H9 (cell line): Measurements from ENCODE around the gene PDYN. TPM values are rescaled to one million over a fixed set of nuclear protein-coding genes. Genes with fewer than 3 reads are reported as not detected.
A peak's percentile ranks its signal among the peaks of the same experiment; 100 is the strongest.

Experiments used
- DNase-seq: peaks from one replicate; pipeline ENCODE4 v3.0.0-alpha.2; 2017
- H2AFZ ChIP-seq: one replicate; pipeline ENCODE4 v1.6.1; 2013; ENCODE audit warnings: mild to moderate bottlenecking, low read length, control low read depth, moderate library complexity
- H2AK5ac ChIP-seq: 2 replicates; pipeline ENCODE4 v1.6.1; 2013; ENCODE audit warnings: low read length, control low read depth, mixed read lengths; ENCODE audit not compliant: insufficient read length
- H2BK120ac ChIP-seq: one replicate; pipeline ENCODE4 v1.6.1; 2013; ENCODE audit warnings: low read depth, mild to moderate bottlenecking, low read length, control low read depth, inconsistent platforms; ENCODE audit not compliant: poor library complexity, severe bottlenecking
- H2BK12ac ChIP-seq: 2 replicates; pipeline ENCODE4 v1.6.1; 2013; ENCODE audit warnings: low read length, control low read depth, mixed read lengths, low read depth; ENCODE audit not compliant: insufficient read length
- H2BK15ac ChIP-seq: 2 replicates; pipeline ENCODE4 v1.6.1; 2013; ENCODE audit warnings: low read depth, low read length, control low read depth
- H2BK20ac ChIP-seq: one replicate; pipeline ENCODE4 v1.6.1; 2013; ENCODE audit warnings: low read depth, mild to moderate bottlenecking, low read length, control low read depth, inconsistent platforms; ENCODE audit not compliant: poor library complexity, severe bottlenecking
- H2BK5ac ChIP-seq: 2 replicates; pipeline ENCODE4 v1.6.1; 2013; ENCODE audit warnings: low read length, control low read depth, mixed read lengths; ENCODE audit not compliant: insufficient read length
- H3K14ac ChIP-seq: 2 replicates; pipeline ENCODE4 v1.6.1; 2013; ENCODE audit warnings: low read length, control low read depth; ENCODE audit not compliant: insufficient read depth
- H3K18ac ChIP-seq: 2 replicates; pipeline ENCODE4 v1.6.1; 2013; ENCODE audit warnings: low read depth, mild to moderate bottlenecking, mixed read lengths, low read length, control low read depth; ENCODE audit not compliant: insufficient read length
- H3K23ac ChIP-seq: 2 replicates; pipeline ENCODE4 v1.6.1; 2013; ENCODE audit warnings: low read length, control low read depth, mixed read lengths, low read depth; ENCODE audit not compliant: insufficient read length
- H3K23me2 ChIP-seq: 2 replicates; pipeline ENCODE4 v1.6.1; 2013; ENCODE audit warnings: low read depth, mild to moderate bottlenecking, mixed read lengths, low read length, control low read depth; ENCODE audit not compliant: insufficient read length, poor library complexity, severe bottlenecking
- H3K27ac ChIP-seq: 2 replicates; pipeline ENCODE4 v1.5.1; 2013; ENCODE audit warnings: low read length, control low read depth, mixed read lengths, low read depth; ENCODE audit not compliant: insufficient read length
- H3K27me3 ChIP-seq: 2 replicates; pipeline ENCODE4 v1.6.1; 2013; ENCODE audit warnings: low read length, control low read depth, inconsistent platforms; ENCODE audit not compliant: insufficient read depth
- H3K4ac ChIP-seq: 2 replicates; pipeline ENCODE4 v1.6.1; 2013; ENCODE audit warnings: low read depth, mild to moderate bottlenecking, control low read depth, inconsistent platforms, low read length, moderate library complexity
- H3K4me1 ChIP-seq: 2 replicates; pipeline ENCODE4 v1.6.1; 2013; ENCODE audit warnings: low read length, control low read depth, inconsistent platforms; ENCODE audit not compliant: insufficient read depth
- H3K4me2 ChIP-seq: 2 replicates; pipeline ENCODE4 v1.6.1; 2013; ENCODE audit warnings: low read length, control low read depth, mixed read lengths; ENCODE audit not compliant: insufficient read length, insufficient read depth
- H3K56ac ChIP-seq: 2 replicates; pipeline ENCODE4 v1.6.1; 2013; ENCODE audit warnings: low read depth, mild to moderate bottlenecking, mixed read lengths, low read length, control low read depth; ENCODE audit not compliant: insufficient read length
- H3K79me1 ChIP-seq: 2 replicates; pipeline ENCODE4 v1.6.1; 2013; ENCODE audit warnings: low read depth, mild to moderate bottlenecking, moderate library complexity, low read length, control low read depth, inconsistent platforms; ENCODE audit not compliant: insufficient read depth, poor library complexity, severe bottlenecking
- H3K79me2 ChIP-seq: 2 replicates; pipeline ENCODE4 v1.6.1; 2013; ENCODE audit warnings: low read length, control low read depth, inconsistent platforms; ENCODE audit not compliant: insufficient read depth
- H3K9ac ChIP-seq: 2 replicates; pipeline ENCODE4 v1.6.1; 2013; ENCODE audit warnings: low read length, control low read depth, mixed read lengths; ENCODE audit not compliant: insufficient read length; ENCODE audit errors: extremely low read depth
- H3K9me3 ChIP-seq: one replicate; pipeline ENCODE4 v1.6.1; 2013; ENCODE audit warnings: low read depth, low read length, inconsistent platforms; ENCODE audit not compliant: control insufficient read depth
- H3T11ph ChIP-seq: one replicate; pipeline ENCODE4 v1.6.1; 2013; ENCODE audit warnings: mild to moderate bottlenecking, low read length, control low read depth, inconsistent platforms
- H4K20me1 ChIP-seq: one replicate; pipeline ENCODE4 v1.6.1; 2013; ENCODE audit not compliant: control insufficient read depth, insufficient read length, insufficient read depth
- H4K5ac ChIP-seq: 2 replicates; pipeline ENCODE4 v1.6.1; 2013; ENCODE audit warnings: low read depth, mild to moderate bottlenecking, mixed read lengths, low read length, control low read depth; ENCODE audit not compliant: insufficient read length
- H4K8ac ChIP-seq: replicated peaks from 2 replicates; pipeline ENCODE4 v1.6.1; 2013; ENCODE audit warnings: low read length, control low read depth, mixed read lengths, low read depth; ENCODE audit not compliant: insufficient read length
- H4K91ac ChIP-seq: 2 replicates; pipeline ENCODE4 v1.6.1; 2013; ENCODE audit warnings: low read depth, mild to moderate bottlenecking, moderate library complexity, mixed read lengths, low read length, control low read depth; ENCODE audit not compliant: insufficient read length
- H3K27ac Mint-ChIP-seq, 3 experiments: 2 replicates in 2 of 3; 3 replicates in 1 of 3; pipeline ENCODE4 v1.8.0; 2020 to 2021; ENCODE audit warnings: mixed read lengths in 3 of 3, mild to moderate bottlenecking in 1 of 3, moderate library complexity in 1 of 3
- H3K27me3 Mint-ChIP-seq: 2 replicates; pipeline ENCODE4 v1.8.0; 2021; ENCODE audit warnings: low read depth, mild to moderate bottlenecking, moderate library complexity, mixed read lengths
- H3K36me3 Mint-ChIP-seq, 3 experiments: 2 replicates in 2 of 3; 3 replicates in 1 of 3; pipeline ENCODE4 v1.8.0; 2020 to 2021; ENCODE audit warnings: low read depth in 3 of 3, mixed read lengths in 3 of 3; ENCODE audit not compliant: insufficient read depth in 1 of 3
- H3K4me1 Mint-ChIP-seq, 2 experiments: 2 replicates each; pipeline ENCODE4 v1.8.0; 2020; ENCODE audit warnings: mixed read lengths in 2 of 2
- H3K4me3 Mint-ChIP-seq, 2 experiments: 2 replicates in 1 of 2; 3 replicates in 1 of 2; pipeline ENCODE4 v1.8.0; 2020 to 2021; ENCODE audit warnings: mild to moderate bottlenecking in 2 of 2, mixed read lengths in 2 of 2, moderate library complexity in 1 of 2
- H3K9me3 Mint-ChIP-seq, 2 experiments: 2 replicates in 1 of 2; 3 replicates in 1 of 2; pipeline ENCODE4 v1.8.0; 2020; ENCODE audit warnings: mild to moderate bottlenecking in 2 of 2, mixed read lengths in 2 of 2, moderate library complexity in 1 of 2
- CTCF ChIP-seq: fragments of 200-600 bp; sonication (generic); conservative IDR thresholded peaks from 3 replicates; pipeline ENCODE4 v1.8.0; 2021; ENCODE audit warnings: antibody characterized with exemption, mild to moderate bottlenecking
- WGBS: extraction: QIAGEN DNeasy Blood & Tissue Kit; methylation state at CpG from one replicate; pipeline ENCODE4 v1.1.7; 2013; ENCODE audit warnings: missing lambda C conversion rate, low lambda C conversion rate, mixed read lengths; ENCODE audit not compliant: insufficient read length; ENCODE audit errors: extremely low coverage; 5-methylcytosine and 5-hydroxymethylcytosine counted together
- total RNA-seq: library from RNA; stranded (reverse); gene quantifications from 2 replicates; pipeline ENCODE4 v1.2.1, GENCODE V29; 2021

The PDYN gene
- total RNA-seq, 1 experiment from 2014 or later = 0.63 TPM

- Histone ChIP-seq H3K4me1 (no peaks in the 10 kb centered on the region), H2AFZ (no peak overlapping the region), H3K14ac (no peak overlapping the region), H3T11ph (no peak overlapping the region), H2BK5ac (no peak overlapping the region), H2BK120ac (no peak overlapping the region), H2BK20ac (no peak overlapping the region), H3K18ac (no peak overlapping the region), H2AK5ac (no peak overlapping the region), H3K27me3 (no peaks in the 10 kb centered on the region), H3K79me2 (no peaks in the 10 kb centered on the region), H2BK15ac (no peak overlapping the region), H3K23ac (no peak overlapping the region), H3K23me2 (no peaks in the 10 kb centered on the region), H3K27ac (no peak overlapping the region), H3K4ac (no peak overlapping the region), H2BK12ac (no peak overlapping the region), H4K20me1 (no peaks in the 10 kb centered on the region), H4K91ac (no peak overlapping the region), H4K5ac (no peak overlapping the region), H3K79me1 (no peaks in the 10 kb centered on the region), H4K8ac (no peak overlapping the region), H3K9me3 (no peaks in the 10 kb centered on the region), H3K9ac (no peak overlapping the region), H3K4me2 (no peak overlapping the region), H3K56ac (no peak overlapping the region)
- Mint-ChIP-seq H3K4me1 (peaks cover 27 to 35% of the 10 kb centered on the region in 2 experiments), H3K9me3 (no peaks in the 10 kb centered on the region), H3K27me3 (peaks cover 26% of the 10 kb centered on the region), H3K36me3 (no peaks in the 10 kb centered on the region), H3K4me3 (no peak overlapping the region), H3K27ac (peak overlapping the region in 1 of 3 experiments; percentile 14; a peak in 1 of 7 replicates)
- no peak for DNase-seq
- no CpG with 5 or more reads among the region's 3 CpGs for WGBS
- no peak for TF ChIP-seq CTCF
These were observed 4.9 kb upstream of the PDYN start for GRCh38 chr20:1998715-1999114.
